CD4-positive, CD25-positive, alpha-beta regulatory T cell (primary cell): ENCODE data around the gene CDKN2B. TPM values are rescaled to one million over a fixed set of nuclear protein-coding genes. Genes with fewer than 3 reads are reported as not detected.
A peak's percentile ranks its signal among the peaks of the same experiment; 100 is the strongest.
"Not testable (repeated sequence)": the region's sequence is repeated elsewhere in the genome, so short reads cannot be mapped to it uniquely, and the experiment has no call there.

Experiments
- ATAC-seq, 2 donors: fragments of 150-1000 bp; cut with Tn5 transposase; one replicate each; pipeline ENCODE4 v1.10.0; 2021; ENCODE audit warnings: low read depth in 2 of 2, moderate number of reproducible peaks in 2 of 2, moderate library complexity in 1 of 2
- DNase-seq, 3 donors: peaks; one replicate each; pipeline versions ENCODE4 v3.0.0 to v3.0.0-alpha.2; 2012 to 2022; ENCODE audit warnings: mixed read lengths in 1 of 3
- H3K27ac ChIP-seq: one replicate; pipeline ENCODE4 v1.7.0; 2013; ENCODE audit warnings: mild to moderate bottlenecking, low read length; ENCODE audit not compliant: insufficient read depth, poor library complexity, severe bottlenecking
- H3K27me3 ChIP-seq: one replicate; pipeline ENCODE4 v1.7.0; 2013; ENCODE audit warnings: low read length; ENCODE audit not compliant: control insufficient read depth, insufficient read depth
- H3K36me3 ChIP-seq: one replicate; pipeline ENCODE4 v1.7.0; 2013; ENCODE audit warnings: mild to moderate bottlenecking, low read length, moderate library complexity; ENCODE audit not compliant: control insufficient read depth, insufficient read depth
- H3K4me1 ChIP-seq: 2 replicates; pipeline ENCODE4 v1.7.0; 2013; ENCODE audit warnings: mild to moderate bottlenecking, low read length; ENCODE audit not compliant: insufficient read depth, control insufficient read depth, poor library complexity, severe bottlenecking
- H3K4me3 ChIP-seq: one replicate; pipeline ENCODE4 v1.7.0; 2013; ENCODE audit warnings: low read depth, mild to moderate bottlenecking, low read length, moderate library complexity
- H3K9me3 ChIP-seq, 2 experiments: 1 replicate in 1 of 2; 2 replicates in 1 of 2; pipeline ENCODE4 v1.7.0; 2013; ENCODE audit warnings: low read length in 2 of 2, mild to moderate bottlenecking in 1 of 2, moderate library complexity in 1 of 2; ENCODE audit not compliant: control insufficient read depth in 2 of 2
- H3K27ac Mint-ChIP-seq, 3 donors: one replicate each; pipeline ENCODE4 v1.8.0; 2020 to 2022; ENCODE audit warnings: mild to moderate bottlenecking in 3 of 3, mixed read lengths in 3 of 3, moderate library complexity in 2 of 3
- H3K27me3 Mint-ChIP-seq: one replicate; pipeline ENCODE4 v1.8.0; 2022; ENCODE audit warnings: mild to moderate bottlenecking, mixed read lengths
- H3K36me3 Mint-ChIP-seq: one replicate; pipeline ENCODE4 v1.8.0; 2020; ENCODE audit warnings: mixed read lengths
- H3K4me1 Mint-ChIP-seq, 4 donors: one replicate each; pipeline ENCODE4 v1.8.0; 2020 to 2022; ENCODE audit warnings: mixed read lengths in 4 of 4, mild to moderate bottlenecking in 1 of 4
- H3K4me3 Mint-ChIP-seq, 4 donors: one replicate each; pipeline ENCODE4 v1.8.0; 2020 to 2022; ENCODE audit warnings: mild to moderate bottlenecking in 4 of 4, mixed read lengths in 4 of 4, moderate library complexity in 3 of 4
- H3K9me3 Mint-ChIP-seq, 7 donors: one replicate each; pipeline ENCODE4 v1.8.0; 2020 to 2022; ENCODE audit warnings: mixed read lengths in 7 of 7, mild to moderate bottlenecking in 3 of 7, moderate library complexity in 2 of 7
- polyA plus RNA-seq, 4 donors: library from polyadenylated mRNA; unstranded; fragments of 300-500 nt; fragmentation: Illumina TruSeq; gene quantifications; one replicate each; pipeline ENCODE4 v1.2.3, GENCODE V29; 2021
- total RNA-seq: library from RNA; stranded (reverse); gene quantifications from one replicate; pipeline ENCODE4 v1.2.3, GENCODE V29; 2022

CDKN2B gene, protein sequence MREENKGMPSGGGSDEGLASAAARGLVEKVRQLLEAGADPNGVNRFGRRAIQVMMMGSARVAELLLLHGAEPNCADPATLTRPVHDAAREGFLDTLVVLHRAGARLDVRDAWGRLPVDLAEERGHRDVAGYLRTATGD
- total RNA-seq (1.4 TPM), polyA plus RNA-seq (1 to 10 TPM in 1 of 4 donors, under 1 TPM in 3; 0.15 to 1.3 (median 0.29) TPM)

DNA sequence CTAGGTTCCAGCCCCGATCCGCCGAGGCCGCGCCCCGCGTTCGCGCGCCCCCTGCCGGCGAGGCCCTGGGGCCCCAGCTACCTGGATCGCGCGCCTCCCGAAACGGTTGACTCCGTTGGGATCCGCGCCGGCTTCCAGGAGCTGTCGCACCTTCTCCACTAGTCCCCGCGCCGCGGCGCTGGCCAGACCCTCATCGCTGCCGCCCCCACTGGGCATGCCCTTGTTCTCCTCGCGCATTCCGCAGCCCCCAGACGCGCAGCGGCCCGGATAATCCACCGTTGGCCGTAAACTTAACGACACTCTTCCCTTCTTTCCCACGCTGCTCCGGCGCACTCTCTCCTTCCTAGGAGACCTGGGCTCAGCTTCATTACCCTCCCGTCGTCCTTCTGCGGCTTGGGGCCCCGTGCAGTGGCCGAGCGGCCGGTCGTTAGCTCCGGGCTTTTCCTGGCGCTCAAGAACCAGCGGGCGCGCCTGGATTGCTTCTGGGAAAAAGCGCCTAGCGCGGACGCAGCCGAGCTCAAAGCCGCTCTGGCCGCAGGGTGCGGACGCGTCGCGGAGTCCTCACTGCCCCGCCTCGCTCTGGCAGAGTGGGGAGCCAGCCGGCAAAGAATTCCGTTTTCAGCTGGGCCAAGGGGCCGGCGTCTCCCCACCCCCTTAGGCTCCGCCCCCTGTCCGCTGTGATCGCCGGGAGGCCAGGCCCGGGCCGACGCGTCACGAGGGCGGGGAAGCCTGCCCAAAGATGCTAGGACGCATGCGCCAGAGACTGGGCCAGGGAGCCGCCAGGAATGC lies at the start of gene CDKN2B:
TSS of gene CDKN2B (minus strand) at position 589 of the 789 bp plus-strand sequence. CDS start at position 237, 352 bp downstream.
- peaks cover 61% of the 10 kb centered on the region for H3K27me3 Mint-ChIP-seq
- Histone ChIP-seq H3K4me1 (peaks cover 29% of the 10 kb centered on the region), H3K27me3 (peaks cover 41% of the 10 kb centered on the region), H3K4me3 (peak within 1 kb of the TSS; percentile 84), H3K36me3 (no peaks in the 10 kb centered on the region), H3K9me3 (no peaks in the 10 kb centered on the region), H3K27ac (no peak within 1 kb of the TSS)
- H3K36me3 Mint-ChIP-seq = no peaks in the 10 kb centered on the region
- DNase-seq (peak; percentile 48 to 85 (median 57)), ATAC-seq (peak; percentile 66 to 70)
- H3K4me3 Mint-ChIP-seq = peak within 1 kb of the TSS; percentile 65 to 85 (median 78)
- peaks cover 15 to 38% (median 22%) of the 10 kb centered on the region in 4 donors for H3K4me1 Mint-ChIP-seq
- peaks cover 0 to 8% (median 0%) of the 10 kb centered on the region in 7 donors for H3K9me3 Mint-ChIP-seq
- peak within 1 kb of the TSS in 1 of 3 donors; percentile 43 for H3K27ac Mint-ChIP-seq

DNA sequence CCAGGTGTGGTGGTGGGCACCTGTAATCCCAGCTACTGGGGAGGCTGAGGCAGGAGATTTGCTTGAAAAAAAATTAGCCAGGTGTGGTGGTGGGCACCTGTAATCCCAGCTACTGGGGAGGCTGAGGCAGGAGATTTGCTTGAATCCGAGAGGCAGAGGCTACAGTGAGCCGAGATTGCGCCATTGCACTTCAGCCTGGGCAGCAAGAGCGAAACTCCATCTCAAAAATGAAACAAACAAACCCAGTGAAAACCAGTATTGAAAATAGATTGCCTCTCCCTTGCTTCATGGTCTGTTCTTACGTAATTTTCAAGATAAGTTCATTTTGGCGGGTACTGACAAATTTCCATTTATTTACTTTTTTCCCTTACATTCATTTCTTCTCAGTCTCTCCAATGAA lies 48.9 kb upstream of the CDKN2B start:
- H3K36me3 Mint-ChIP-seq, H3K4me3 ChIP-seq, H3K9me3 ChIP-seq, DNase-seq, H3K36me3 ChIP-seq, H3K9me3 Mint-ChIP-seq, ATAC-seq, H3K27me3 Mint-ChIP-seq, H3K4me3 Mint-ChIP-seq, H3K27me3 ChIP-seq, H3K27ac ChIP-seq, H3K27ac Mint-ChIP-seq, H3K4me1 ChIP-seq, H3K4me1 Mint-ChIP-seq: not testable (repeated sequence)

DNA sequence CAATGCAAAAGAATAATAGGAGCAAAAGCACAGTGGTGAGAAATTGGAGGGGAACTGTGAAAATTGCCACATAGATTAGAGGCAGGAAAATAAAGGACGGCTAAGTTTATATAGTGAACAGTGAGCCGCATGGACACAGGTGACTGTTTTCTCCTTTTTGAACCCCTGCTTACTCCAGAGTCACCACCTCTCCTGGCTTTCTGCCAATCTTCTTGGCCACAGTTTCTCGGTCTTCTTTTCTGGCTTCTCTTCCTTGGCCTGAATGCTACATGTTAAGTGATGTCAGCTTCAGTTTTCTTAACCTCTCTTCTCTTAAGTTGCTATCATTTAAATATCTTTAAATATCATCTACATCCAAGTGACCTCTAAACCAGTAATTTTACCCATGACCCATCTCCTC lies 47.3 kb upstream of the CDKN2B start:
- no peak overlapping the region for H3K27ac Mint-ChIP-seq
- no peaks in the 10 kb centered on the region for H3K36me3 Mint-ChIP-seq
- Histone ChIP-seq H3K36me3 (no peaks in the 10 kb centered on the region), H3K27ac (no peak overlapping the region), H3K4me1 (peaks cover 4% of the 10 kb centered on the region), H3K9me3 (no peaks in the 10 kb centered on the region), H3K4me3 (no peak overlapping the region), H3K27me3 (no peaks in the 10 kb centered on the region)
- no peaks in the 10 kb centered on the region for H3K9me3 Mint-ChIP-seq
- DNase-seq (no peak), ATAC-seq (no peak)
- H3K4me3 Mint-ChIP-seq = no peak overlapping the region
- H3K27me3 Mint-ChIP-seq = no peaks in the 10 kb centered on the region
- H3K4me1 Mint-ChIP-seq = peaks cover 15 to 21% (median 20%) of the 10 kb centered on the region in 4 donors

DNA sequence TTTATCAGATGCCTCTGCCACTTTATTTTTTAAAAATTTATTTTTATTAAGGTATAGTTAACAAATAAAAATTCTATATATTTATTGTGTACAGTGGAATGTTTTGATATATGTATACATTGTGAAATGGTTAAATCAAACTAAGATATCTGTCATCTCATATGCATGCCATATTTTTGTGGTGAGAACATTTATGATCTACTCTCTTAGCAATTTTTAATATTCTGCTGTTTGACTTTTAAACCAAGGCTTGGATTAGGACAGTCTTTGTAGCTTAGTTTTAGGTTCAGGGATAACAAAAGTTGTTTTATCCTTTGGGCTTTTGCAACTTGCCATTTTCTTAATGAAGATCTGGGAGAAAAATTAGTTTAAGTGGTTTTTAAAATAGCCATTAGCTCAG lies 46.0 kb upstream of the CDKN2B start:
- Histone ChIP-seq H3K27ac (no peak overlapping the region), H3K4me1 (peaks cover 10% of the 10 kb centered on the region), H3K4me3 (no peak overlapping the region), H3K9me3 (no peaks in the 10 kb centered on the region), H3K36me3 (no peaks in the 10 kb centered on the region), H3K27me3 (no peaks in the 10 kb centered on the region)
- Mint-ChIP-seq H3K36me3 (no peaks in the 10 kb centered on the region), H3K9me3 (no peaks in the 10 kb centered on the region), H3K4me1 (peaks cover 19 to 30% (median 25%) of the 10 kb centered on the region in 4 donors), H3K27ac (no peak overlapping the region), H3K4me3 (no peak overlapping the region), H3K27me3 (no peaks in the 10 kb centered on the region)
- DNase-seq = no peak
- ATAC-seq = no peak

DNA sequence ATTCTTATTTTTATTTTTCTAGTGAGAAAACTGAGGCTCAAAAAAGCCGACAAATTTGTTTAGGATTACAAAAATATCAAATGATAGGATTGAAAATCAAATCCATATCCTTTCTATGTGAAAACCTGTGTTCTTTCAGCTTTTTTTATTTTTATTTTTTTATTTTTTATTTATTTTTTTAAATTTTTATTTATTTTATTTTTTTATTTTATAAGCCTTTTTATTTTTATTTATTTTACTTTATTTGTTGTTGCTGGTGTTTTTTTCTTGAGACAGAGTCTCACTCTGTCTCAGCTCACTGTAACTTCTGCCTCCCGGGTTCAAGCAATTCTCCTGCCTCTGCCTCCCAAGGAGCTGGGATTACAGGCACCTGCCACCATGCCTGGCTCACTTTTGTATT lies 45.4 kb upstream of the CDKN2B start:
- no peaks in the 10 kb centered on the region for H3K27me3 Mint-ChIP-seq
- H3K4me1 Mint-ChIP-seq = peaks cover 19 to 30% (median 25%) of the 10 kb centered on the region in 4 donors
- DNase-seq = no peak
- H3K36me3 ChIP-seq = no peaks in the 10 kb centered on the region
- no peak overlapping the region for H3K4me3 ChIP-seq
- no peak for ATAC-seq
- H3K27me3 ChIP-seq = no peaks in the 10 kb centered on the region
- H3K27ac Mint-ChIP-seq = no peak overlapping the region
- H3K4me3 Mint-ChIP-seq = no peak overlapping the region
- H3K27ac ChIP-seq = no peak overlapping the region
- no peaks in the 10 kb centered on the region for H3K9me3 Mint-ChIP-seq
- peaks cover 10% of the 10 kb centered on the region for H3K4me1 ChIP-seq
- H3K9me3 ChIP-seq = no peaks in the 10 kb centered on the region
- H3K36me3 Mint-ChIP-seq = no peaks in the 10 kb centered on the region

DNA sequence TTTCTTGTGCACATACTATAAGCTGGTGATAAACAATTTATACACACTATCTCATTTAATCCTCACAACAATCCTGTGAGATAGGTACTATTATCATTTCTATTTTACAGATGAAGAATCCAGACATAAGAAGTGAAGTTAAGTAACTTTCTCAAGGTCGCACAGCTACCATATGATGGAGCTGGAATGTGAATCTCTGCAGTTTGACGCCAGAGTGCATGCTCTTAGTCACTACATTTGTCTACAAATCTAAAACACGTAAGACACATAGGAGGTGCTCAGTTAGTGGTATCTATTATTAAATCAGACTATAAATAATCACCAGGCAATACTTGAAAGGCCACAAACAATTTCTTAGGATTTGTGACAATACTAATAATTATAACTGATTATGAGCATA lies 45.0 kb upstream of the CDKN2B start:
- Mint-ChIP-seq H3K27me3 (no peaks in the 10 kb centered on the region), H3K36me3 (no peaks in the 10 kb centered on the region), H3K4me1 (peaks cover 19 to 30% (median 25%) of the 10 kb centered on the region in 4 donors), H3K4me3 (peak overlapping the region in 1 of 4 donors; percentile 16), H3K9me3 (no peaks in the 10 kb centered on the region), H3K27ac (no peak overlapping the region)
- Histone ChIP-seq H3K9me3 (no peaks in the 10 kb centered on the region), H3K4me3 (no peak overlapping the region), H3K27me3 (no peaks in the 10 kb centered on the region), H3K36me3 (no peaks in the 10 kb centered on the region), H3K4me1 (peaks cover 10% of the 10 kb centered on the region), H3K27ac (no peak overlapping the region)
- DNase-seq = no peak
- ATAC-seq = no peak

DNA sequence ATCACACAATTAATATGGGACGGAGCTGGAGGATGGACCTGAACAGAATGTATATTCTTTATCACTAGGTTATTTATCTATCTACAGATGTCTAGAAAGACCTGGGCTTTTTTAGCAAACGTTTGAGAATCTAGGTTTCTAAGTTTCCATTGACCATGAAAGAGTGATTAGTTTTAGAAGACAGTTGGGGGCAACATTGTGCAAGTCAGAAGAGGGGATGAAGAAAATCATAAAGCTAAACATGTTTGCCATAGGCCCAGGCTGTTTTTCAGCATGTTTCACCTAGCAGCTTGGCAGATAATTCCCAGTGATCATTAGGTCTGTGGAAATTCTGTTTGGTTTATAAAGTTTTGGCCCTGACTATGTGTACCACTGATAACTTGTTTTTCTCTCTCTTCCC lies 44.1 kb upstream of the CDKN2B start:
- no peak overlapping the region for H3K4me3 ChIP-seq
- Mint-ChIP-seq H3K27me3 (no peaks in the 10 kb centered on the region), H3K4me3 (no peak overlapping the region), H3K4me1 (peaks cover 19 to 30% (median 25%) of the 10 kb centered on the region in 4 donors), H3K27ac (peak overlapping the region in 2 of 3 donors; percentile 6 to 9), H3K36me3 (no peaks in the 10 kb centered on the region), H3K9me3 (no peaks in the 10 kb centered on the region)
- no peaks in the 10 kb centered on the region for H3K36me3 ChIP-seq
- ATAC-seq (no peak), DNase-seq (no peak)
- H3K9me3 ChIP-seq = no peaks in the 10 kb centered on the region
- peaks cover 10% of the 10 kb centered on the region for H3K4me1 ChIP-seq
- no peaks in the 10 kb centered on the region for H3K27me3 ChIP-seq
- no peak overlapping the region for H3K27ac ChIP-seq
